Measurements from ENCODE around the gene RHOV.
A peak's percentile ranks its signal among the peaks of the same experiment; 100 is the strongest.

RHOV gene

GRCh38 chr15:40902605-40903561, 28.8 kb upstream of the RHOV start:
- no peak for FAIRE-seq

- no peak for FAIRE-seq
Measured at GRCh38 chr15:40901053-40901443, 27.0 kb upstream of the RHOV start.

GRCh38 chr15:40900256-40901052, 26.4 kb upstream of the RHOV start:
- FAIRE-seq: no peak

GRCh38 chr15:40899536-40900207, 25.6 kb upstream of the RHOV start:
- FAIRE-seq: no peak

- FAIRE-seq: no peak
Measured at GRCh38 chr15:40894681-40895448, 20.8 kb upstream of the RHOV start.

GRCh38 chr15:40893733-40894680, 20.0 kb upstream of the RHOV start, which contains the start of gene VPS18:
Gene VPS18, plus strand, starts transcription at chr15:40894450. Its CDS starts 319 bp downstream, at chr15:40894769.
- peak; percentile 89 for FAIRE-seq

- no peak for FAIRE-seq
Measured at GRCh38 chr15:40893019-40893670, 19.1 kb upstream of the RHOV start.

- FAIRE-seq: no peak
Measured at GRCh38 chr15:40892447-40893012, 18.5 kb upstream of the RHOV start.

GRCh38 chr15:40891810-40892446, 17.9 kb upstream of the RHOV start:
- FAIRE-seq: no peak

- FAIRE-seq: no peak
Measured at GRCh38 chr15:40891138-40891537, 17.1 kb upstream of the RHOV start.

GRCh38 chr15:40889112-40889511, 15.1 kb upstream of the RHOV start:
- no peak for FAIRE-seq

- FAIRE-seq: no peak
Measured at GRCh38 chr15:40886586-40886985, 12.6 kb upstream of the RHOV start.

- no peak for FAIRE-seq
Measured at GRCh38 chr15:40881351-40881750, 7.3 kb upstream of the RHOV start.

- no peak for FAIRE-seq
Measured at GRCh38 chr15:40879609-40880008, 5.6 kb upstream of the RHOV start.

GRCh38 chr15:40878785-40879184, 4.8 kb upstream of the RHOV start:
- no peak for FAIRE-seq

- FAIRE-seq: no peak
Measured at GRCh38 chr15:40877694-40878093, 3.7 kb upstream of the RHOV start.

GRCh38 chr15:40875991-40876730, 2.1 kb upstream of the RHOV start:
- no peak for FAIRE-seq

- no peak for FAIRE-seq
Measured at GRCh38 chr15:40872791-40873693, 992 bp downstream of the RHOV start.
